Liver (tissue), 9 donors: Measurements from ENCODE around the gene CFAP53. TPM values are rescaled to one million over a fixed set of nuclear protein-coding genes. Genes with fewer than 3 reads are reported as not detected.
A peak's percentile ranks its signal among the peaks of the same experiment; 100 is the strongest.

Experiments used
- DNase-seq: peaks from one replicate; pipeline ENCODE4 v3.0.0-alpha.2; 2017; ENCODE audit warnings: low spot score
- H3K27ac ChIP-seq, 2 donors: one replicate each; pipeline ENCODE4 v1.7.0; 2013; ENCODE audit warnings: inconsistent platforms in 2 of 2, low read length in 2 of 2, control low read depth in 1 of 2, low read depth in 1 of 2, mild to moderate bottlenecking in 1 of 2
- H3K27me3 ChIP-seq, 4 donors: one replicate each; pipeline versions ENCODE4 v1.6.1 to v1.7.0; 2013; ENCODE audit warnings: low read length in 3 of 4, inconsistent platforms in 1 of 4, mild to moderate bottlenecking in 1 of 4, moderate library complexity in 1 of 4; ENCODE audit not compliant: control insufficient read depth in 4 of 4, insufficient read depth in 4 of 4
- H3K36me3 ChIP-seq, 4 donors: one replicate each; pipeline versions ENCODE4 v1.6.1 to v1.7.0; 2013; ENCODE audit warnings: low read length in 3 of 4, mild to moderate bottlenecking in 3 of 4, low read depth in 1 of 4, moderate library complexity in 1 of 4; ENCODE audit not compliant: control insufficient read depth in 4 of 4, insufficient read depth in 3 of 4
- H3K4me1 ChIP-seq, 4 donors: one replicate each; pipeline versions ENCODE4 v1.6.1 to v1.7.0; 2013; ENCODE audit warnings: low read length in 3 of 4, mild to moderate bottlenecking in 3 of 4, moderate library complexity in 1 of 4; ENCODE audit not compliant: control insufficient read depth in 4 of 4, insufficient read depth in 4 of 4
- H3K4me3 ChIP-seq, 3 donors: one replicate each; pipeline versions ENCODE4 v1.6.1 to v1.7.0; 2013; ENCODE audit warnings: low read length in 3 of 3, control low read depth in 1 of 3, low read depth in 1 of 3, mild to moderate bottlenecking in 1 of 3
- H3K9ac ChIP-seq, 2 donors: one replicate each; pipeline ENCODE4 v1.7.0; 2013; ENCODE audit warnings: low read length in 2 of 2, mild to moderate bottlenecking in 2 of 2, moderate library complexity in 2 of 2, control low read depth in 1 of 2, low read depth in 1 of 2
- H3K9me3 ChIP-seq, 4 donors: one replicate each; pipeline versions ENCODE4 v1.6.1 to v1.7.0; 2013; ENCODE audit warnings: low read length in 3 of 4; ENCODE audit not compliant: control insufficient read depth in 4 of 4
- EGR1 ChIP-seq, 2 donors: IDR thresholded peaks; 2 replicates each; pipeline ENCODE4 v1.6.1; 2016 to 2018; ENCODE audit warnings: antibody characterized with exemption in 2 of 2, low read depth in 2 of 2
- FOXA2 ChIP-seq: IDR thresholded peaks from 2 replicates; pipeline ENCODE4 v1.6.1; 2016; ENCODE audit warnings: antibody characterized with exemption
- HNF4A ChIP-seq, 2 donors: conservative IDR thresholded peaks; 2 replicates each; pipeline ENCODE4 v1.6.1; 2016; ENCODE audit warnings: antibody characterized with exemption in 2 of 2, mild to moderate bottlenecking in 2 of 2
- HNF4G ChIP-seq: IDR thresholded peaks from 2 replicates; pipeline ENCODE4 v1.6.1; 2016; ENCODE audit warnings: antibody characterized with exemption
- JUND ChIP-seq, 2 donors: IDR thresholded peaks; 2 replicates each; pipeline ENCODE4 v1.6.1; 2016; ENCODE audit warnings: antibody characterized with exemption in 2 of 2
- RXRA ChIP-seq, 2 donors: IDR thresholded peaks; 2 replicates each; pipeline ENCODE4 v1.6.1; 2017 to 2018; ENCODE audit warnings: antibody characterized with exemption in 2 of 2, mild to moderate bottlenecking in 1 of 2
- YY1 ChIP-seq: IDR thresholded peaks from 2 replicates; pipeline ENCODE4 v1.6.1; 2016; ENCODE audit warnings: antibody characterized with exemption, mild to moderate bottlenecking
- WGBS: extraction: QIAGEN DNeasy Blood & Tissue Kit; methylation state at CpG from one replicate; pipeline ENCODE4 v1.1.7; 2013; 5-methylcytosine and 5-hydroxymethylcytosine counted together
- polyA plus RNA-seq, 2 donors: library from polyadenylated mRNA; stranded (reverse) in 1 of 2; unstranded in 1 of 2; fragments of 200-250 nt in 1 of 2; fragments of >200 nt in 1 of 2; fragmentation: Nextera tagmentation in 1 of 2; extraction: Ambion mirVana in 1 of 2; gene quantifications; one replicate each; pipeline versions ENCODE4 v1.2.1 to v1.2.3, GENCODE V29; 2013 to 2015
- total RNA-seq, 2 donors: library from RNA; depleted of rRNA; stranded (reverse); fragments of >200 nt; gene quantifications; one replicate each; pipeline ENCODE4 v1.2.3, GENCODE V29; 2014
- TF ChIP-seq, protein P1 (sequence below): IDR thresholded peaks from 2 replicates; pipeline ENCODE4 v1.6.1; 2016; ENCODE audit warnings: antibody characterized with exemption, mild to moderate bottlenecking
- TF ChIP-seq, protein P2 (sequence below): IDR thresholded peaks from 2 replicates; pipeline ENCODE4 v1.6.1; 2016; ENCODE audit warnings: antibody characterized with exemption
- TF ChIP-seq, protein P3 (sequence below): IDR thresholded peaks from 2 replicates; pipeline ENCODE4 v1.6.1; 2016; ENCODE audit warnings: antibody characterized with exemption
- donor health status: healthy.
- donor health status: healthy.
- donor health status: healthy.
- donor health status: healthy.
- donor health status: healthy.

The CFAP53 gene
- total and polyA plus RNA-seq, 4 donors, result 0.05 to 0.14 (median 0.09) TPM

DNA sequence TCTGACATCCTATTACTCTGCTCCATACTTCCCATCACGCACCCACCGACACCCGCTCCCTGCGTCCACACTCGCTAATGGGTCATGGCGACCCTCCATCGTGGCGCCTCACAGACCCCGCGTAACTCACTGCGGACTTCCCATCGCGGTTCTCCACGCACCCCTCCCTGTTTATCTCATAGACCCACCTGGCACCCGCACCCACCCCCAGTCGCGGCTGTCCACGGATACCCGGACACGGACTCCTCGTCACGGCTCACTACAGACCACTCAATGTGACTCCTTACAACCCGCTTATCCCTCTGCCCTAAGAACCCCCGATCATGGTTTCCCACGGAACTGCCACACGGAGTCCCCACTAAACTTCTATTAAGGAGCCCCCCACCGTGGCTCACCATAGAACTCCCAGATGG lies 20.7 kb upstream of the CFAP53 start:
- 4% methylated on average over 27 of the region's 27 CpGs for WGBS
- TF ChIP-seq EGR1 (IDR thresholded peaks at IDR 0.05; ENCODE audit: low read depth in 2 of 2), result no peak
- TF ChIP-seq FOXA2, result no peak
- TF ChIP-seq, protein P1, sequence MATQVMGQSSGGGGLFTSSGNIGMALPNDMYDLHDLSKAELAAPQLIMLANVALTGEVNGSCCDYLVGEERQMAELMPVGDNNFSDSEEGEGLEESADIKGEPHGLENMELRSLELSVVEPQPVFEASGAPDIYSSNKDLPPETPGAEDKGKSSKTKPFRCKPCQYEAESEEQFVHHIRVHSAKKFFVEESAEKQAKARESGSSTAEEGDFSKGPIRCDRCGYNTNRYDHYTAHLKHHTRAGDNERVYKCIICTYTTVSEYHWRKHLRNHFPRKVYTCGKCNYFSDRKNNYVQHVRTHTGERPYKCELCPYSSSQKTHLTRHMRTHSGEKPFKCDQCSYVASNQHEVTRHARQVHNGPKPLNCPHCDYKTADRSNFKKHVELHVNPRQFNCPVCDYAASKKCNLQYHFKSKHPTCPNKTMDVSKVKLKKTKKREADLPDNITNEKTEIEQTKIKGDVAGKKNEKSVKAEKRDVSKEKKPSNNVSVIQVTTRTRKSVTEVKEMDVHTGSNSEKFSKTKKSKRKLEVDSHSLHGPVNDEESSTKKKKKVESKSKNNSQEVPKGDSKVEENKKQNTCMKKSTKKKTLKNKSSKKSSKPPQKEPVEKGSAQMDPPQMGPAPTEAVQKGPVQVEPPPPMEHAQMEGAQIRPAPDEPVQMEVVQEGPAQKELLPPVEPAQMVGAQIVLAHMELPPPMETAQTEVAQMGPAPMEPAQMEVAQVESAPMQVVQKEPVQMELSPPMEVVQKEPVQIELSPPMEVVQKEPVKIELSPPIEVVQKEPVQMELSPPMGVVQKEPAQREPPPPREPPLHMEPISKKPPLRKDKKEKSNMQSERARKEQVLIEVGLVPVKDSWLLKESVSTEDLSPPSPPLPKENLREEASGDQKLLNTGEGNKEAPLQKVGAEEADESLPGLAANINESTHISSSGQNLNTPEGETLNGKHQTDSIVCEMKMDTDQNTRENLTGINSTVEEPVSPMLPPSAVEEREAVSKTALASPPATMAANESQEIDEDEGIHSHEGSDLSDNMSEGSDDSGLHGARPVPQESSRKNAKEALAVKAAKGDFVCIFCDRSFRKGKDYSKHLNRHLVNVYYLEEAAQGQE, result no peak
- no peak for TF ChIP-seq JUND (IDR thresholded peaks at IDR 0.05)
- no peak for TF ChIP-seq YY1
- peak overlapping the region; percentile 68 to 99 (median 85) for H3K4me3 ChIP-seq
- H3K27me3 ChIP-seq, result no peaks in the 10 kb centered on the region
- H3K4me1 ChIP-seq, result peaks cover 1 to 10% (median 7%) of the 10 kb centered on the region in 4 donors
- H3K9me3 ChIP-seq, result no peaks in the 10 kb centered on the region
- H3K36me3 ChIP-seq, result peaks cover 2 to 29% (median 10%) of the 10 kb centered on the region in 4 donors
- DNase-seq, result peak; percentile 57
- peak overlapping the region; percentile 67 to 92 for H3K27ac ChIP-seq
- H3K9ac ChIP-seq, result peak overlapping the region; percentile 79 to 87

DNA sequence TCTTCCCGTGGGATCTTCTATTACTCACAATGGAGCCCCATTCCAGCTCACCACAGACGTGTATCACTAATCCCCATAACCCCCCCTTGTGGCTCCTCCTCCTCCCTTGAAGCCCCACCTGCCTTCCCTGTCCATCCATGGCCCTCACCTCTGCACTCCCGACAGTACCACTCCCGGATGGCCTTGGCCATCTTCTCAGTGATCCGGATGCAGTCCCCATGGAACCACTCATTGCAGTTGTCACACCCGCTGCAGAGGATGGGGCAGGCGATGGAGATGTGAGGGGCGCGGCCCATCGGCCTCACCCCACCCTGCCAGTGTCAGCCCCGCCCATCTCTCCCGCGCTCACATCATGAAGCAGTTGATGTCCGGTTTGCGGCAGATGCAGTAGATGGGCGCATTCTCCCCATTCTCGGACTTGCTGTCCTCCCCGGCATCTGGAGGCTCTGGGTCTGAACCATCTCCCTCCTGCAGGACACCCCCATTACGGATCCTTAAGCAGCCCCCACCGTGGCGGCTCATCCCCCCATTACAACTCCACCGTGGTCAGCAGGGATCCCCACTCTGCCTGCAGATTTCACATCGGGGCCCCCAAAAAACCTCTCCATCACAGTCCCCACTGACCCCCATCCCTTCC lies 20.2 kb upstream of the CFAP53 start:
- peak; percentile 79 for DNase-seq
- Histone ChIP-seq H3K4me1 (peaks cover 4 to 13% (median 10%) of the 10 kb centered on the region in 4 donors), H3K36me3 (peaks cover 2 to 29% (median 10%) of the 10 kb centered on the region in 4 donors), H3K27ac (peak overlapping the region; percentile 67 to 92), H3K9ac (peak overlapping the region in 1 of 2 donors; percentile 87), H3K4me3 (peak overlapping the region in 2 of 3 donors; percentile 68 to 85), H3K9me3 (no peaks in the 10 kb centered on the region), H3K27me3 (no peaks in the 10 kb centered on the region)
- 51% methylated on average over 23 of the region's 23 CpGs for WGBS
- TF ChIP-seq HNF4A (conservative IDR thresholded peaks at IDR 0.05) (no peak), JUND (IDR thresholded peaks at IDR 0.05) (no peak), HNF4G (no peak), RXRA (IDR thresholded peaks at IDR 0.05) (no peak)
- TF ChIP-seq, protein P1, result no peak
- TF ChIP-seq, protein P2, sequence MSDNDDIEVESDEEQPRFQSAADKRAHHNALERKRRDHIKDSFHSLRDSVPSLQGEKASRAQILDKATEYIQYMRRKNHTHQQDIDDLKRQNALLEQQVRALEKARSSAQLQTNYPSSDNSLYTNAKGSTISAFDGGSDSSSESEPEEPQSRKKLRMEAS, result no peak
- TF ChIP-seq, protein P3, sequence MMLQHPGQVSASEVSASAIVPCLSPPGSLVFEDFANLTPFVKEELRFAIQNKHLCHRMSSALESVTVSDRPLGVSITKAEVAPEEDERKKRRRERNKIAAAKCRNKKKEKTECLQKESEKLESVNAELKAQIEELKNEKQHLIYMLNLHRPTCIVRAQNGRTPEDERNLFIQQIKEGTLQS, result no peak
